GM19023 (cell line): ENCODE results near the gene ITGBL1.
A peak's percentile ranks its signal among the peaks of the same experiment; 100 is the strongest.
"Not testable (repeated sequence)": the region's sequence is repeated elsewhere in the genome, so short reads cannot be mapped to it uniquely, and the experiment has no call there.

ENCODE experiments used
- ATAC-seq: cut with Tn5 transposase; IDR thresholded peaks from one replicate; pipeline ENCODE4 v1.9.1; 2021; ENCODE audit warnings: mild to moderate bottlenecking, moderate library complexity; ENCODE audit not compliant: unreplicated experiment

Gene ITGBL1

DNA sequence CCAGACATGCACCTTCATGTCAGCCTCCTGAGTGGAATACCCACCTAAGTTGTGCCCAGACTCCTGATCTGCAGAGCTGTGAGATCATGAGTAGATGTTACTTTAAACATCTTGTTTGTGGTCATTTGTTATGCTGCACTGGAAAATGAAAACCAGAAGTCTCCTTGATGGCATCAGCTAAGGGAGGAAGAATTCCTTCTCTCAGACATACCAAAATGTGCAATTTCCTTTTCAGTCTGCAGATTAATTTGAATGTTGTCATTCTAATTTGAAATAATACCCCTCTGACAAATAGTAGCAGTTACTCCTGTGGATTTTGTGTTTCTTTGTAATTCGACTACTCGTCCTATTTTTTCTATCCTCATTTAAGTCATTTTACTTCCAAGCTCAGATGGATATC lies 59.3 kb downstream of the ITGBL1 start:
- ATAC-seq = no peak

DNA sequence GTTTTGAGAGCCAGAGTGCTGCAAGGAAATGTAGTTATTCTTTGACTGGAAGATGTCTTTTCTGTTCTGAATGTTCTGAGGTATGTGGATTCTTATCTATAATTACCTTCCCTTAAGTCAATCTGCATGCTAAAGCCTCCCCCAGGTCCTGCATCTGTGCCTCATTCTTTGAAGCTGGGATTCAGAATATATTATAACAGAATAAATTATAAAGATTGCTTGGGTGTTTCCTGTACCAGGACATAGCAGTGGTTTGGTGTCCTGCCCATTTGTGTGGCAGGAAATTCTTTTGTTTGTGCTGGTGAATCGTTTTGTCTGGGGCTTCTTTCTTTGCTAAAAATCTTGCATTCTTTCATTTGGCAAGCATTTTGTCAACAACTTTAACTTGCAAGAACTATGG lies 60.2 kb downstream of the ITGBL1 start:
- ATAC-seq = no peak

DNA sequence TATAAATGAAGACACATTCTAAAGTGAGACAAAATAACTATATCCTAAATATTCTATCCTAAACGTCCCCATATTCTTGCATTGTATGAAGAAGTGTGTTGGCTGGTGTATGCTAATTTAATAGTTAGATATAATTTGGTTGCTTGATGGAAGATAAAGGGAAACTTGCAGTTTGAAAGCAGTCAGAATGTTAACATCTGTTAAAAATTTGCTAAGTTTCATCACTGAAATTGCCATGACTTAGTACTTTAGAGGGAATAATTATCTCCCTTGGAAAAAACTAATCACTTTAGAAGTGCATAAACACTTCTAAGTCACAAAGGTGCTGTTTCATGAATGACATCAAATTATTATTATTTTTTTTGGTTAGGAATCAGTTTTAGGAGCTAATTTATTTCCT lies 61.6 kb downstream of the ITGBL1 start:
- ATAC-seq = no peak

DNA sequence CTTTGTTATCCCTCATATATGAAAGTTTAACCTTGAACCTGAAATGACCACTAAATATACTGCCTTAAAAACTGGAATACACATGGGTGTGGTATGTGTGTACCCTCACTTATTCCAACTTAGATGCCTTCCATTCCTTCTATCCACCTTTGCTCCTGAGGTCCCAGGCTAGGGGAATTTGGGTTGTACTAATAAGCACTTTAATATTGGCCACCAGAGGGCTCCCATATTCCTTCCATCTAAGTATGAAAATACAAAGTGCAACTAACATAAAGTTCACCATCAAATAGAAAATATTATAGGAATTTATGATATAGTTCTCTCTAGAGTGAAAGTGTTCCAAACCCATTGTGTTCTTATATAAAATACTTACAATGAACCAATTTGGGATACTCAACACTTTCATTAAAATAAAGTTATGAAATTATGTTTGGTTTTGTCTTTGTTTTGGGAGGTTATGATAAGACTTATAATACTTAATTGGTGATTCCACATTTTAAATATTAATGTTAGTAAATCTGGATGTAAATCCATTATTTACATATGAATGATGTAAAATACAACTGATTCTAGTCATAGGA lies 62.3 kb downstream of the ITGBL1 start:
- ATAC-seq = no peak

DNA sequence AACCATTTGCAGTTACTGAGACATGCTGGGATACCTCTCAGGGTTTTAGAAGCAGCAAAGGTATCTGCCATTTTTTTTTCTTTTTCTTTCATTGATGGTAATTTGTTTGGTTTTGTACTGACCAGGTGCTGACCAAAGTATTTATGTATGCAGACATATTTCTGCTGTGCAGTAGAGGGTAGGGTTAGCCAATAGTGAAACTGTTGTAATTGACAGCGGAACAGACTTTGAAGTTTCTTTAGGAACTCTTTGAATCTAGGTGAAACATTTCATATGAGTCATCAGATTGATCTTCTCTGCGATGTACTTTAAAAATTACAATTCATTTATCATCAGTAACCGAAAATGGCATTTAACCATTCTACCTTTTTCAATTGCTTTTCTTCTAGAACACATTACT lies 63.0 kb downstream of the ITGBL1 start:
- ATAC-seq = no peak

DNA sequence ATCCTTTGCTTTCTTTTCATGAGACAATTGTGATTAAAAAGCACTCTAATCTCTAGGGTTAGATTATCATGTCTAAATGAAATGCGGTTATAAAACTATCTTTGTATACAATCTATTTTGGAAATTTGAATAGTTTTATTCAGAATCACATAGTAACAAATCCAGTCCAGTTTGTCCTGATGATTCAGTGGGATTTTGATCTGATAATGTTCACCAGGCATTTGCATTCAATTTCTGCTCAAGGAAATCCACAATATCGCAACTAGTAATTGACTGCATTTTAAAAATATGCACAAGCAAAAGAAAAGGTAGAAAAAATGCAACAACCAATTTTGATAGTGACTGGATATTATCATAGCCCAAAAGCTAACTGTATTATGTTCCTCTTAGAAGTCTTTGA lies 63.8 kb downstream of the ITGBL1 start:
- ATAC-seq = no peak

DNA sequence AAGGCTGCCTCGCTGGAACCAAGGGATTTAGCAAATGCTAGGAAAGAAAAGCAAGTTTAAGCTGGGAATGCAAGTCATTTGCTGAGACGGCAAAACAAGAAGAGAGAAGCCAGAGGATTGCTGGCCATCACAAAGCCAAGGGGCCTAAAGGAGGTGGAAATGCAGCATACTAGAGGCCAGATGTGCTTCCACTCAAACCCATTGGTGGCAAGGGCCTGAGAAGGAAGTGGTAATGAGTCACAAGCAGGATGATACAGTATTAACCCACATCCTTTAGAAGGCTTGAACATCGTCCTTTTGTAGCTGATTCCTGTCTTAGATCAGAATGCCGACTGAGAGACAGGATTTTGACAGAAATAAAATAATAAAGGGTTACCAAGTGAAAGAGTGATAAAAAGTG lies 68.2 kb downstream of the ITGBL1 start:
- ATAC-seq = no peak

DNA sequence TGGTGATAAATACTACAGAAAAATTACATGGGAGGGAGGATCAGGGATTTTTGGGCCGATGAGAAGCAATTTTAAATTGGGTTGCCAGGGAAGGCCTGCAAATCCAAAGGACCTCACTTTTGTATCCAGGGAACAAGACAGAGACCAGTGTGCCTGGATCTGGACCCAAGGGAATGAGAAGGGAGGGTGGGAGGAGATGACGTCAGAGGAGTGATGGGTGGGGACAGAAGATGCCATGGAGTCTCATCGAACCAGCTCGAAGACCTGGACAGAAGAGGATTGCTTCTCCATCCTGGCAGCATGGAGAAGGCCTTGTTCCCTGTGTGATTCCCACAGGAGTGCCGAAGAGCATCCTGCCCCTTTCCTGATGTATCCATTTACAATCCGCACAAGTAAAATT lies 68.9 kb downstream of the ITGBL1 start:
- ATAC-seq = no peak

DNA sequence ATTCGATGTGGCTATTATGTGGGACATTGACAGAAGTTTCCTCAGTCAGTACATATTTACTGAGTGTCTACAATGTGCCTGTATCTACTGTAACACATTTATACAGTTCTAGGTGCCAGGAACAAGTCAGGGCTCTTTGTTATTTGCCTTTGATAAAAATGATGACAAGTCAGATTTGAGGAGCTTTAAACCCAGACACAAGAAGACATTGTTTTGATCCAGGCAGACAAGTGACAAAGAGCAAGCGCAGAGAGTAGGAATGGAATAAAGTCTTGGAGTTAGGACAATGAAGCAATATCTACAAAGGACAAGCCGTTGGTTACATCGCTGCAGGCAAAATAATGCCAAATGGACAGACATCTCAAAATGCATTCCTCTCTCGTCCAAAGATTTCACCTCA lies 70.1 kb downstream of the ITGBL1 start:
- no peak for ATAC-seq

DNA sequence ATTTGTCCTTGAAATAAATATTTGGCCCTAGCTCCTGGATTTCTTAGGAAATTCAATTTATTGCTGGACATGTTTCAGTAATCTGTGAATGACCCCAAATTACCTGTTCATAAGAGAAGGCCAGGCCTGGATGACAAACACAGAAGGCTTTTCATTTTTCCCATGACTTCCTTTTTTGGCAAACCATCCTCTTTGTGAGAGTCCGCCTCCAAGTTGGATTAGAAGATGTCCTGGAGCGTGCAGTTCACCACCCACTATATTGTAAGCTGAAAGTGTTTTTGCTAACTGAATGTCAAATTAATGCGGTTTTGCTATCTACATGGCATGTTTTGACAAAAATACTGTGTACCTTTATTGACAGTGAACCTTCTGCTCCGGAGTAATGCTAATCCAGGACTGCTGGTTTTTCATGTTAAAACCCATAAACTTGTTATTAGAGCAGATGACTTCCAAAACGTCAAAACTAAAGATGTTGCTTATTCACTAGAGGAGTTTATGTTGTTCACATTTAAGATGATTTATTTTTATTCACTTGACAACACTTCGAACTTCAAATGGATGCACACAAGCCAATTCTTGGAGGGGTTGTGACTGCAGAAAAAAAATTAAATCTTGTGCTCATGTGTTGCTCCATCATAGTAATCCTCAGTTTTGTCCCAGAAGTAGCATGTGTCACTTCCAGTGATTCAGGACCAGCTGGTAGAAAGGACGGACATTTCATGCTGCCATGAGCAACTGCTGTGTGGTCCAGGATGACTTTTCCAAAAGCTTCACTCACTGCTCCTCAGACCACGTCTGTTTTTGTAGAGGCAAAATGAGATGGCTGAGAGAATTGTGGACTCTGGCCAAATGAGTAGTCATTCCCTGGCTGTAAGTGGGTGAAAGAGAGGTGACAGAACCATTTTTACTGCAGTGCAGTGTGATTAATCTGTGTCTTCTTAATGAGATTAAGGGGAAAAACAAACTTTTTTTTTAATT lies 71.0 kb downstream of the ITGBL1 start:
- no peak for ATAC-seq

DNA sequence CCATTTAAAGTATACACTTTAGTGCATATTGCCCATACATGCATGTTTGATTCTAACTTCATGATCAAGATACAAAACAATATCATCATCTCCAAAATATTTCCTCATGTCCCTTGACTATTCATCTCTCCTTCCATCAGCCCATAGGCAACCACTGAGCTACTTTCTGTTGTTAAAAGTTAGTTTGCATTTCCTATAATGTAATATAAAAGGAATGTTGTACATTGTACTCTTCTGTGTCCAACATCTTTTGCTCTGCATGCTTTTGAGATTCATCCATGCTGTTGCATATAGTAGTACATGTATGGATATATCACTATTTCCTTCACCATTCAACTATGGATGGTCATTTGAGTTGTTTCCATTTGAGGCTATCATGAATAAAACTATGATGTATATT lies 74.7 kb downstream of the ITGBL1 start:
- ATAC-seq = no peak

DNA sequence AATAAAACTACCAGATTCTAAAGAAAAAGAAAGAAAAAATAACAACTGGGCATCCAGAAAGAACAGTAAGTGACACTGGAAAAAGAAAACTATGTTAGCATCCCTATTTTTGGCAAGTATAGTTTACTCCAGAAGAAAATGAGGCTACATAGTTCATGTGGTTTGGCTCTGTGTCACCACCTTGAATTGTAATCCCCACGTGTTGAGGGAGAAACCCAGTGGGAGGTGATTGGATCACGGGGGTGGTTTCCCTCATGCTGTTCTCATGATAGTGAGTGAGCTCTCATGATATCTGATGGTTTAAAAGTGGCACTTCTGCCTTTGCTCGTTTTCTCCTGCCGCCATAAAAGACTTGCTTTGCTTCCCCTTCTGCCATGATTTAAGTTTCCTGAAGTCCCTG lies 76.9 kb downstream of the ITGBL1 start:
- peak; percentile 66 for ATAC-seq

DNA sequence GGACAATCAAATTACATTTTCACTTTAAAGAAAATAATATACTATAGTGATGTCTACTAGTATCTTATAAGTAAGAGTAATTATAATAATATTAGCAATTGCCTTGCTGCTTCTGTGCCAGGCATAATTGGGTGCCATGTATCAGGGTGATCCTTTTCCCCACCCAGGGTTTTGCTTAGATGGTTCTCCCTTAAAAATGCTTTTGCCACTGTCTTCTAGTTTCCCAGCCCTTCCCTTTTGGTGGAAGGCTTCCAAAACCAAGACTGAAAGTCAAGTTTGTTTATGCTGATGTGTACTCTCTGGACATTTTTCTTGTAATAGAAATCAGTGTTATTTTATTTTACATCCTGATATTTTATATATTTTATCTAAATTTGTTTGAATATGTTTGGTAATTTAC lies 77.8 kb downstream of the ITGBL1 start:
- ATAC-seq = no peak

DNA sequence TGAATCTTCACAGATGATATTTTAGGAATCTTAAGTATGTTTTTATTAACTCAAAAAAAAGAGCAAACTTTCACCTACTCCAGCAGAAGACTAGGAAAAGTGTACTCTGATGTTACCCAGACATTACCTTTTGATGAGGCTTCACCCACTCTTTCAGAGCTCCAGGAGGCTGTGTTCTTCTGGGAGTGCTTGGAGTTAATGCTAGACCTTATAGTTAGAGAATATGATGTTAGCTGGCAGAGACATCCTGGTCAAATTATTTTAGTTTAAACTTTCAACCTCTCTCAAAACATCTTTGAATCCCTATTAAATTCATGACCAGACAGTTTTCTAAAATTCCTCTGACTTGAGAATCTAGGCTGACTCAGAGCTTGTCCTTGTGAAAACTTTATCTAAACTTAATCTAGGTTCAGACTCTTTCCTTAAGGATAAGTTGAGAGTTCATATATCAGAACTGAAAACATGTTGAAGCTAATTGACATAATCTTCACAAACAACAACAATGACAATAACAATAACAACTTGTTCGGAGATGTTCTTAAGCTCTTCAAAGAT lies 82.8 kb downstream of the ITGBL1 start:
- no peak for ATAC-seq

DNA sequence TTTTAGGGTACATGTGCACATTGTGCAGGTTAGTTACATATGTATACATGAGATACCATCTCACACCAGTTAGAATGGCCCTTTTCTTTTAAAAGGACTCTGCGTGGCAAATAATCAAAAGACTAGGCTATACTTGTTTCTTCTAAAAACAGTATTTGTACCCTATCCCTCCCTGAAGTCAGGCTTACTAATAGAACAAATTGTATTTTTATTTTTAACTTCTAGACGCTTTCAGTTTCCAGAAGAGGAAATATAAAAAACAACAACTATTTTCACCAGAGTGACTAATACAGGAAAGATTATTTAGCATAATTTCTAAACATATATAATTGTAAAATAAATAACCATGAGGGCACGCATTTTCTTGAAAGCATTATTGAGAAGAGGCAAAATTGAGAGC lies 83.6 kb downstream of the ITGBL1 start:
- no peak for ATAC-seq

DNA sequence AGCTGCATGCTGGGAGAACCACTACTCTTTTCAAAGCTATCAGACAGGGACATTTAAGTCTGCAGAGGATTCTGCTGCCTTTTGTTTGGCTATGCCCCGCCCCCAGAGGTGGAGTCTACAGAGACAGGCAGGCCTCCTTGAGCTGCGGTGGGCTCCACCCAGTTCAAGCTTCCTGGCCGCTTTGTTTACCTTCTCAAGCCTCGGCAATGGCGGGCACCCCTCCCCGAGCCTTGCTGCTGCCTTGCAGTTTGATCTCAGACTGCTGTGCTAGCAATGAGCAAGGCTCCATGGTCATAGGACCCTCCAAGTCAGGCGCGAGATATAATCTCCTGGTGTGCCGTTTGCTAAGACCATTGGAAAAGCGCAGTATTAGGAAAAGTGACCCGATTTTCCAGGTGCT lies 92.1 kb downstream of the ITGBL1 start:
- not testable (repeated sequence) for ATAC-seq

DNA sequence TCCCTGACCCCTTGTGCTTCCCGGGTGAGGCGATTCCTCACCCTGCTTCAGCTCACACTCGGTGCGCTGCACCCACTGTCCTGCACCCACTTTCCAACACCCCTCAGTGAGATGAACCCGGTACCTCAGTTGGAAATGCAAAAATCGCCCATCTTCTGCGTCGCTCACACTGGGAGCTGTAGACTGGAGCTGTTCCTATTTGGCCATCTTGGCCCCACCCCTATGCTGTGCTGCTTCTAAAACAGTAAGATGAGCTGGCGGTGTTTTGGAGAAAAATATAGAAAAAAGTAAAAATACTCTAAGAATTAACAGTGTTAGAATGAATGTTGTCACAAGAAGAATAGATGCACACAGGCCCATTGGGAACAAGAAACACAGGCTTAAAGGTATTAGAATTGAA lies 92.5 kb downstream of the ITGBL1 start:
- ATAC-seq = no peak

DNA sequence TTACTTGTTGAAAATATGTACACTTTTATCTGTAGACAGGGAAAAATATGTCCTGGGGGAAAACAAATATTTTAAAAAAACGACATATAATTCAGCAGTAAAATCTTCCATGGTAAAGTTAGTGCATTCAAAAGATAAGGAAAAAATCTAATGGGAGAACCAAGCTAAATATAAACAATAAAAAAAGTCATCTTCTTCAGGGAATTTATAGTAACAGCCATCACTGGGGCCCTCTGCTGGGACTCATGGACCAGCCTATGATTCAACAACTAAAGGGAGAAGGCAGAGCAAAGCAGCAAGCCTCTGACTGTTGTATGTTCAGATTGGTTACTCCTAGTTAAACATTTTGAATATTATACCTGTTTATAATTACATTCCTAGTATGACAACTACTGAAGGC lies 93.0 kb downstream of the ITGBL1 start:
- no peak for ATAC-seq

DNA sequence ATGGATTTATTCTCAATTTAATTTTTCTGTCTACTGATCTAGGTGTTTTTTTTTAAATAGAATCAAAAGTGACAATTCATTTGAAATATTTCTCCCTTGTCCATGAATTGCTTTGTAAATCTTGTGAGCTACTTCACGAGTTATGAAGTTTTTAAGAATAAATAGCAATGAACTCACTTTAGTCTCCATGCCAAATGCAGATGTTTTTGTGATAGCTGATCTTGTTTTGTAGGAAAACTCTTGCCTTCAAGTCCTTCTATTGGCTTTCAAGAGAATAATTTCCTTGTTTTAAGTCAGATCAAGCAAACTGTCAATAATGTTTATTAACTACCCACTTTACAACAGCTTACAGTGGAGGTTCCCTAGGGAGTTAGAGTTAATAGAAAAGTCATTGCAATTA lies 99.8 kb downstream of the ITGBL1 start:
- no peak for ATAC-seq

DNA sequence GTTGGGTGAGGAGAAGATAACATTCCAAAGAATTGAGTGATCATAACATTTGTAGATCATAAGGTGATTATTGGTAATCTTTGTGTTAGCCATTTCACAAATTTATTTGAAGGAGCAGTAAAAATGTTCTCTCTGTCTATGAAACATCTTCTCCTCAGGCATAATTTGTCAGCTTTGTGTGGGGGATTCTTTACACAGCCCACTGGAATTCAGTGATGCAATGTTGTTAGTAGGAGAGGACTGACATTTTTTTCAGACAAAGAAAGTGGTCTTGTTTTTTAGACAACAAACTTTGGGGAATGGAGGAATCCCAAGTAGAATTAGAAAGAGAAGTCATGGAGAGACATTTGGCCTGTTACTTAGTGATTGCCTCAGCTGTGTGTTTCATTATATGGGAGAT lies 100.3 kb downstream of the ITGBL1 start:
- no peak for ATAC-seq

DNA sequence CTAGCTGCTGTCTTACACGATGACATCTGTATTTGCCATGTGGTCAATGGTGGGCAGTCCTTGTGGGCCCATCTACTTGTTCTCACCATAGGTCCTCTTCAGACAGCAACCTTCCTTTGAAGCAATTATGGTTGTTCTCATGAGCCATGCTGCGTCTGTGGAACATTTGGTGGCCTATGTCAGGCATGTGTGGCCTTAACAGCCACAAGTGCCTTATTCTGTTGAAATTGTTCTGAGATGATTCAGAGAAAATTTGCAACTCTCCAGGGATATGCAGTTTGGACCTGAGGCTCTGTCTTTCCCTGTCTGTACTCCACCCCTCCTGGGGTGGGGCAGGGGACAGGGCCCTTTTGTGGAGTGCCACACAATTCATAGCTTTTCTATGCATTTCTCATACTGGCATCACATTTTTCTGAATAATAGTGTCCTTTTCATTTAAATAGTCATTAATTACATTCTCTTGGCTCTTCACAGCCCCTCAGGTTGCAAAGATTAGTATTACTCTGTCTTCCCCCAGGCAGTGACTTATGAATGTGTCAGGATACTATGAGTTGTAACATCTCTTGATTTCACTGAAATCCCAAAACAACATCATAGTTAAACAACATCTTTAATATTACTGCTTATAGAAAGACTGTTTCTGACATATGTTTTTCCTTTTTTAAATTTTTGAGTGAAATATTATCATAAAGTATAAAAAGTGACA lies 102.1 kb downstream of the ITGBL1 start:
- ATAC-seq = no peak

DNA sequence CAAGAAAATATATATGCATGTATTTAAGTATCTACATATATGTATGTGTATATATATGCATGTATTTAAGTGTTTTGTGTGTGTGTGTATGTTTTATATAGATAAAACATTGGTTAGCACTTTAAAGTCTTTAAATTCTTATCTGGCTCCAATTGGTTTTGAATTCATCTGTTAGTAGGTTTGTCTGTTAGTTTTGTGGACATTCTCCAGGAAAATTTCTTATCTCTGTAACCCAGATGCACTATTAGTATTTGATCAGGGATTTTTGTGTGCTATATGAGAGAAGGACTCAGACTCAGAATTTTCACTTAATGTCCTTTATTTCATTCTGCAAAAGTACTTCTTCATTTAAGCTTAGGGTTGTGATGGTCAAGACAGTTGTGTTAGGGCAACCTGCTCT lies 103.1 kb downstream of the ITGBL1 start:
- no peak for ATAC-seq
